ENCODE measurements around the gene ANKS1A. TPM values are rescaled to one million over a fixed set of nuclear protein-coding genes. Genes with fewer than 3 reads are reported as not detected.

Gene ANKS1A
- total RNA-seq, 1 donor from 2014 or later = 20.9 TPM

DNA sequence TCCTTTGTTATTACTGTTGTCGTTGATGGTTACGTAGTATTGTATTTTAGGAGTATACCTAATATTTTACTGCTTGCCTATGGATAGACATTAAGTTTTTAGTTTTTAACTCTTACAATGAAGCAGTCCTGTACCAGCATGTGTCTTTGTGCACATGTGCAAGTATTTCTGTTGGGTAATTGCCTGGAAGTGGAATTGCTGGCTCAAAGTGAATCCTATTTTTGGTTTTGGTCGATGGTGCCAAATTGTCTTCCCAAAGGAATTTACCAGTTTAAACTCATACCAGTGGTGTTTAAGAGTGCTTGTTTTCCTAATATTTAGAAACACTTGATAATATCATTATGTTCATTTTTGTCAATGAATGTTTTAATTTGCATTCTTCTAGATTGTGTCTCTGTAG, 75.5 kb downstream of the ANKS1A start:
- no peak for DNase-seq (ENCODE audit: low spot score in 2 of 2)
- Histone ChIP-seq H3K27ac (no peak overlapping the region), H3K4me3 (no peak overlapping the region), H3K27me3 (no peaks in the 10 kb centered on the region), H3K4me1 (peaks cover 0 to 8% of the 10 kb centered on the region in 2 donors), H3K36me3 (peaks cover under 1 to 4% of the 10 kb centered on the region in 2 donors), H3K9me3 (no peaks in the 10 kb centered on the region)
- TF ChIP-seq, protein P1, sequence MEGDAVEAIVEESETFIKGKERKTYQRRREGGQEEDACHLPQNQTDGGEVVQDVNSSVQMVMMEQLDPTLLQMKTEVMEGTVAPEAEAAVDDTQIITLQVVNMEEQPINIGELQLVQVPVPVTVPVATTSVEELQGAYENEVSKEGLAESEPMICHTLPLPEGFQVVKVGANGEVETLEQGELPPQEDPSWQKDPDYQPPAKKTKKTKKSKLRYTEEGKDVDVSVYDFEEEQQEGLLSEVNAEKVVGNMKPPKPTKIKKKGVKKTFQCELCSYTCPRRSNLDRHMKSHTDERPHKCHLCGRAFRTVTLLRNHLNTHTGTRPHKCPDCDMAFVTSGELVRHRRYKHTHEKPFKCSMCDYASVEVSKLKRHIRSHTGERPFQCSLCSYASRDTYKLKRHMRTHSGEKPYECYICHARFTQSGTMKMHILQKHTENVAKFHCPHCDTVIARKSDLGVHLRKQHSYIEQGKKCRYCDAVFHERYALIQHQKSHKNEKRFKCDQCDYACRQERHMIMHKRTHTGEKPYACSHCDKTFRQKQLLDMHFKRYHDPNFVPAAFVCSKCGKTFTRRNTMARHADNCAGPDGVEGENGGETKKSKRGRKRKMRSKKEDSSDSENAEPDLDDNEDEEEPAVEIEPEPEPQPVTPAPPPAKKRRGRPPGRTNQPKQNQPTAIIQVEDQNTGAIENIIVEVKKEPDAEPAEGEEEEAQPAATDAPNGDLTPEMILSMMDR (IDR thresholded peaks at IDR 0.05) = no peak
- intact Hi-C loops (cut with DNase I) = no loop called here

DNA sequence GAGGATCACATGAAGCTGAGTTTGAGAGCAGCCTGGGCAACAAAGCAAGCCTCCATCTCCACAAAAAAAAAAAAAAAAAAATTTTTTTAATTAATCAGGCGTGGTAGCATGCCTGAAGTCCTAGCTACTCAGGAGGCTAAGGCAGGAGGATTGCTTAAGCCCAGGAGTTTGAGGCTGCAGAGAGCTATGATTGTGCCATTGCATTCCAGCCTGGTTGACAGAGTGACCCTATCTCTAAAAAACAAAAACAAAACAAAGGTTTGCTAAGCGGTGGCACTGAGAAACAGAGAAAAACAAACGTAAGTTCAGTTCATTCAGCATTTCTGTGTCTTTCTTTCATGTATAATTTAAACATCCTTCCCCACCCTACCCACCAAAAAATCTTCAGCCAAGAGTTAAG, 78.4 kb downstream of the ANKS1A start:
- Histone ChIP-seq H3K9me3 (no peaks in the 10 kb centered on the region), H3K36me3 (peaks cover 9 to 16% of the 10 kb centered on the region in 2 donors), H3K4me3 (no peak overlapping the region), H3K27me3 (no peaks in the 10 kb centered on the region), H3K27ac (no peak overlapping the region), H3K4me1 (peaks cover 0 to 8% of the 10 kb centered on the region in 2 donors)
- intact Hi-C loops (cut with DNase I) = no loop called here
- no peak for DNase-seq (ENCODE audit: low spot score in 2 of 2)
- TF ChIP-seq, protein P1 (IDR thresholded peaks at IDR 0.05) = no peak

DNA sequence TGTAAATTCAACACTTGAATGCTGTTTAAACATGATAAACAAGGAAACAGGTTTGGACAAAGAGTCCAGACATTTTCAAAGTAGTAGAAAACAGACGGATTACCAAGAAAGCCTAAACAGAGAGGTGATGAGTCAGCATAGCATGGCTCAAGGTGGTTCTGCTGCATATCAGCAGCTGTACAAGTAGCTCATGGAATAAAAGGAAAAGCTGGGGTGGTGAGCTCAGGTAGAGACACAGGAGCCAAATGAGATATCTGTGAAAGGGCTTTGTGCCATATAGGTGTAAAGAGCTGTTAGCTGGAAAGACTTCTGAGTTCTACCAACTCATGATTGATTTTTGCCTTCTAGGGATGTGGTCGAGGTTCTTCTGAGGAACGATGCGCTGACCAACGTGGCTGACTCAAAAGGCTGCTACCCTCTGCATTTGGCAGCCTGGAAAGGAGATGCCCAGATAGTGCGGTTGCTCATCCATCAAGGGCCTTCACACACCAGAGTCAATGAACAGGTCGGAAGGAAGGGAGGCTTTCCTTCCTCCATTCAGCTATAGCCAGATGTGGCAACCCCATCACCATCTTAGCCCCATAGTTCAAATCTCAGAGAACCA, 80.7 kb downstream of the ANKS1A start:
- Histone ChIP-seq H3K27ac (no peak overlapping the region), H3K36me3 (peaks cover 9 to 16% of the 10 kb centered on the region in 2 donors), H3K9me3 (no peaks in the 10 kb centered on the region), H3K4me3 (no peak overlapping the region), H3K4me1 (peaks cover 0 to 8% of the 10 kb centered on the region in 2 donors), H3K27me3 (no peaks in the 10 kb centered on the region)
- DNase-seq (ENCODE audit: low spot score in 2 of 2) = no peak
- intact Hi-C loops (cut with DNase I) = no loop called here
- TF ChIP-seq, protein P1 (IDR thresholded peaks at IDR 0.05) = no peak

DNA sequence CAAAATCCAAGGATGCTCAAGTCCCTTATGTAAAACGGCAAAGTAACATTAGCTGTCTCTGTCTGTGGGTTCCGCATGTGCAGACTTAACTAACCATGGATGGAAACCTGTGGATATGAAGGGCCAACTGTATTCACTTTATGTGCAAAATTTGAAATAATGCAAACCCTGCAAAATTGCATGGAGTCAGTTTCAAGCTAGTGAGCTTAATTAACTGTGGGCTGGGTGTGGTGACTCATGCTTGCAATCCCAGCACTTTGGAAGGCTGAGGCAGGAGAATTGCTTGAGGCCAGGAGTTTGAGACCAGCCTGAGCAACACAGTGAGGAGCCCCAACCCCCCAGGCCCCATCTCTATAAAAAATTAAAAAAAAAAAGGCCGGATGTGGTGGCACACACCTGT, 81.4 kb downstream of the ANKS1A start:
- no peaks in the 10 kb centered on the region for H3K9me3 ChIP-seq
- TF ChIP-seq, protein P1 (IDR thresholded peaks at IDR 0.05) = no peak
- H3K27me3 ChIP-seq = no peaks in the 10 kb centered on the region
- H3K4me3 ChIP-seq = no peak overlapping the region
- H3K36me3 ChIP-seq = peaks cover 9 to 16% of the 10 kb centered on the region in 2 donors
- intact Hi-C loops (cut with DNase I) = no loop called here
- no peak for DNase-seq (ENCODE audit: low spot score in 2 of 2)
- no peak overlapping the region for H3K27ac ChIP-seq
- H3K4me1 ChIP-seq = peaks cover 0 to under 1% of the 10 kb centered on the region in 2 donors

DNA sequence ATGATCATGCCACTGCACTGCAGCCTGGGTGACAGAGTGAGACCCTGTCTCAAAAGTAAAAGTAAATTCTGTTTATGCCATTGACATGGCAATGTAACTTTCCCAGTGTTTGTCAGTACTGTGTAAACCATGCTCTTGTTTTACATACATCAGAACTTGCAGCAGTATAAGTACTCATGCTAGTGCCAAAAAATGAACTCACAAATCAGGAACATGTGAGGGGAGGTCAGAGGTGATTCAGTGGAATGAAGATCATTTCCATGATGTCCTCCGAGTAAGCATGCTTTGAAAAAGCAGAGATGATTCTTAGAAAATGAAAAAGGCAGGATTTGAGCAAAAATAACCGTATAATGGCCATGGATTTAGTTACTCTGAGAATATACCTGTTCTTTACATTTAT, 81.9 kb downstream of the ANKS1A start:
- intact Hi-C loops (cut with DNase I) = no loop called here
- Histone ChIP-seq H3K4me1 (no peaks in the 10 kb centered on the region), H3K27me3 (no peaks in the 10 kb centered on the region), H3K9me3 (no peaks in the 10 kb centered on the region), H3K36me3 (peaks cover 9 to 16% of the 10 kb centered on the region in 2 donors), H3K4me3 (no peak overlapping the region), H3K27ac (no peak overlapping the region)
- TF ChIP-seq, protein P1 (IDR thresholded peaks at IDR 0.05) = no peak
- no peak for DNase-seq (ENCODE audit: low spot score in 2 of 2)

Data from ascending aorta (tissue), 2 donors.